HL-60 (cell line): Measurements from ENCODE around the gene ATE1.

Experiments
- CTCF ChIP-seq: IDR thresholded peaks from one replicate; pipeline ENCODE4 v1.5.1; 2011; ENCODE audit warnings: low read length, control low read depth, inconsistent platforms; ENCODE audit not compliant: insufficient read depth
- GABPA ChIP-seq: IDR thresholded peaks from 2 replicates; pipeline ENCODE4 v1.6.1; 2012; ENCODE audit warnings: low read depth
- POLR2AphosphoS5 ChIP-seq: IDR thresholded peaks from 2 replicates; pipeline ENCODE4 v1.6.1; 2012; ENCODE audit warnings: low read depth
- REST ChIP-seq: IDR thresholded peaks from 2 replicates; pipeline ENCODE4 v1.6.1; 2012; ENCODE audit warnings: low read depth; ENCODE audit not compliant: insufficient replicate concordance
- SPI1 ChIP-seq: IDR thresholded peaks from 2 replicates; pipeline ENCODE4 v1.6.1; 2012; ENCODE audit warnings: low read depth, mild to moderate bottlenecking, borderline replicate concordance

GRCh38 chr10:121870413-121870812 lies 57.4 kb downstream of the ATE1 start:
- TF ChIP-seq CTCF (no peak), POLR2AphosphoS5 (no peak), REST (no peak), SPI1 (no peak), GABPA (no peak)
